Measurements from ENCODE around the gene SYT8. TPM values are rescaled to one million over a fixed set of nuclear protein-coding genes. Genes with fewer than 3 reads are reported as not detected.

Gene SYT8
- total and polyA plus RNA-seq, 2 donors (not counting 1 experiment from before 2014, with no cell fraction given): not detected

GRCh38 chr11:1829039-1829820 lies 5.6 kb upstream of the SYT8 start:
- Histone ChIP-seq H3K4me3 (ENCODE audit: control extremely low read depth in 1 of 5, extremely low read depth in 1 of 5, insufficient read depth in 1 of 5, low read depth in 2 of 5, low read length in 4 of 5) (no peak overlapping the region), H3K27me3 (replicated peaks in 1 of 4; ENCODE audit: control extremely low read depth in 1 of 4, control insufficient read depth in 3 of 4, insufficient read depth in 4 of 4, low read length in 3 of 4) (peaks cover 0 to 27% (median 5%) of the 10 kb centered on the region in 4 experiments), H2AFZ (ENCODE audit: insufficient read depth, low read depth, low read length, poor library complexity, severe bottlenecking) (no peak overlapping the region), H4K20me1 (ENCODE audit: control insufficient read depth, insufficient read depth, low read length, poor library complexity, severe bottlenecking) (no peaks in the 10 kb centered on the region), H3K36me3 (replicated peaks in 1 of 2; ENCODE audit: control extremely low read depth in 1 of 2, control insufficient read depth in 1 of 2, extremely low read depth in 1 of 2, insufficient read depth in 2 of 2, low read length in 1 of 2) (no peaks in the 10 kb centered on the region), H3K9ac (ENCODE audit: low read length) (no peak overlapping the region), H3K4me1 (ENCODE audit: control insufficient read depth in 2 of 2, insufficient read depth in 2 of 2, low read length in 2 of 2) (peaks cover 0 to 8% of the 10 kb centered on the region in 2 donors), H3K4me2 (replicated peaks; ENCODE audit: low read depth, low read length, poor library complexity, severe bottlenecking) (no peak overlapping the region), H3K9me3 (ENCODE audit: control extremely low read depth in 1 of 3, control insufficient read depth in 2 of 3, insufficient read depth in 1 of 3, low read length in 2 of 3) (no peaks in the 10 kb centered on the region), H3K79me2 (ENCODE audit: control insufficient read depth, insufficient read depth, low read length) (peaks cover under 1% of the 10 kb centered on the region), H3K27ac (ENCODE audit: low read length in 2 of 2) (no peak overlapping the region)
- no peak for ATAC-seq (ENCODE audit: low read depth)
- WGBS (ENCODE audit: insufficient coverage): 64% methylated on average over 10 of the region's 11 CpGs
- Mint-ChIP-seq H3K4me3 (no peak overlapping the region), H3K9me3 (ENCODE audit: insufficient read depth) (no peaks in the 10 kb centered on the region), H3K27me3 (peaks cover 15% of the 10 kb centered on the region), H3K27ac (no peak overlapping the region), H3K4me1 (peaks cover 2% of the 10 kb centered on the region)
- ChIA-PET POLR2A (no interaction called here), CTCF (interaction anchor here (5.4 to 10.0 kb wide), 2 partner anchors 137 to 175 kb away, joined by 72 to 394 read pairs; no protein-coding TSS in a partner anchor)
- no peak for TF ChIP-seq EZH2 (IDR thresholded peaks at IDR 0.05; ENCODE audit: borderline replicate concordance, insufficient read depth, low read depth, low read length, poor library complexity, severe bottlenecking)
- TF ChIP-seq CTCF (IDR thresholded peaks at IDR 0.05): no peak
- DNase-seq: no peak
- intact Hi-C loops (cut with micrococcal nuclease): no loop called here

- H3K9me3 Mint-ChIP-seq (ENCODE audit: insufficient read depth): no peaks in the 10 kb centered on the region
- no peak overlapping the region for H3K4me3 Mint-ChIP-seq
- ChIA-PET POLR2A (no interaction called here), CTCF (interaction anchor here (5.3 to 10.0 kb wide), 4 partner anchors 137 to 322 kb away, joined by 71 to 394 read pairs (median 76); no protein-coding TSS in a partner anchor)
- H3K4me3 ChIP-seq (ENCODE audit: control extremely low read depth in 1 of 5, extremely low read depth in 1 of 5, insufficient read depth in 1 of 5, low read depth in 2 of 5, low read length in 4 of 5): no peak overlapping the region
- H3K4me2 ChIP-seq (replicated peaks; ENCODE audit: low read depth, low read length, poor library complexity, severe bottlenecking): no peak overlapping the region
- H2AFZ ChIP-seq (ENCODE audit: insufficient read depth, low read depth, low read length, poor library complexity, severe bottlenecking): no peak overlapping the region
- H3K27me3 ChIP-seq (replicated peaks in 1 of 4; ENCODE audit: control extremely low read depth in 1 of 4, control insufficient read depth in 3 of 4, insufficient read depth in 4 of 4, low read length in 3 of 4): peaks cover 0 to 32% (median 5%) of the 10 kb centered on the region in 4 experiments
- H3K36me3 ChIP-seq (replicated peaks in 1 of 2; ENCODE audit: control extremely low read depth in 1 of 2, control insufficient read depth in 1 of 2, extremely low read depth in 1 of 2, insufficient read depth in 2 of 2, low read length in 1 of 2): no peaks in the 10 kb centered on the region
- 37% methylated on average over 6 of the region's 6 CpGs for WGBS (ENCODE audit: insufficient coverage)
- intact Hi-C loops (cut with micrococcal nuclease): no loop called here
- DNase-seq (no peak), ATAC-seq (ENCODE audit: low read depth) (no peak)
- peaks cover 2% of the 10 kb centered on the region for H3K4me1 Mint-ChIP-seq
- H4K20me1 ChIP-seq (ENCODE audit: control insufficient read depth, insufficient read depth, low read length, poor library complexity, severe bottlenecking): no peaks in the 10 kb centered on the region
- no peaks in the 10 kb centered on the region for H3K9me3 ChIP-seq (ENCODE audit: control extremely low read depth in 1 of 3, control insufficient read depth in 2 of 3, insufficient read depth in 1 of 3, low read length in 2 of 3)
- peaks cover 11% of the 10 kb centered on the region for H3K27me3 Mint-ChIP-seq
- no peak overlapping the region for H3K27ac Mint-ChIP-seq
- peaks cover 0 to 8% of the 10 kb centered on the region in 2 donors for H3K4me1 ChIP-seq (ENCODE audit: control insufficient read depth in 2 of 2, insufficient read depth in 2 of 2, low read length in 2 of 2)
- TF ChIP-seq CTCF (IDR thresholded peaks at IDR 0.05) (no peak), EZH2 (IDR thresholded peaks at IDR 0.05; ENCODE audit: borderline replicate concordance, insufficient read depth, low read depth, low read length, poor library complexity, severe bottlenecking) (no peak)
- H3K9ac ChIP-seq (ENCODE audit: low read length): no peak overlapping the region
- H3K27ac ChIP-seq (ENCODE audit: low read length in 2 of 2): no peak overlapping the region
- H3K79me2 ChIP-seq (ENCODE audit: control insufficient read depth, insufficient read depth, low read length): peaks cover 7% of the 10 kb centered on the region
These were observed 4.8 kb upstream of the SYT8 start for GRCh38 chr11:1830004-1830321.

Measured in B cell (primary cell).